ENCODE data around the gene STARD8.

Gene STARD8

DNA sequence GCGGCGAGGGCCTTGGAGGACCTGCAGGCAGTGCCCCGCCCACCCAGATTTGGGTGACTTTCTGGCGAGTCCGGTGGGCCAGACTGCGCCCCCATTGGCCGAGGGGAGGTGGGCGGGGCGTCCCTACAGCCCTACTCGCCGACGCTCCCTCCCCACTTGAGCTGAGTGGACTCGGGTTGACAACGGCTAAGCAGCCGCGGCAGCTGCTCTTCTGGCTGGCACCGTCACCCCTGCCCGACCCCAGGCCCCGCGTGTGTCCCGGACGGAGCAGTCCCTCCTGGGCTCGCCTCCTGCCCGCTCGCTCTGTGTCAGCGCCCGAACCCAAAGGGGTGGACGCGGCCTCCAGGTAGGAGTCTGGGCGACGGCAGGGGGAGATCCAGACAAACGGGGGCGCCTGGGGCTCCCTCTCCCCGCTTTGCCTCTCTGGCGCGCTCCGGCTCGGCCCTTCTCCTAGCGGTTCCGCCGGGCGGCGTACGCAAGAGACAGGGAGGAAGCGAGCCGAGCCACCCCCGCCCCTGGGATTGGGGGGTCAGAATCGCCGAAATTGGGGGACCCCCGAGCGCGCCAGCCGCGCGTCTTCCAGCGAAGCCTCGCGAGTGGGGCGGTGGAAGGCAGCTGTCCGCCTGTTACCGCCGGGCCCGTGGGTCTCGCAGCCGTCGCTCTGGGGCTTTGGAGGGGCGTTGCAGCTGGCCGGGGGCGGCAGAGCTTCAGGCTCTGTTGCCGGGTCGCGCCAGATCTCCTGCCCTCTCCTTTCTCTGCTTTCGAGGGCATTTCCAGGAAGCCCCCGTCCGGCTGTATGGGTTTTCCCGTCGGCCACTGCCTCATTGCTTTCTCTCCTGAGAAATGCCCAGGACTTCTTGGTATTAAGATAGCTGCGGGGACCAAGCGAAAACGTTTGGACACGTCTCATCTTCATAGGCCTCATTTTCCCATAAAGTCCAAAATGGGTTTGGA is 46.3 kb downstream of the STARD8 start:
- peak; percentile 54 for DNase-seq

DNA sequence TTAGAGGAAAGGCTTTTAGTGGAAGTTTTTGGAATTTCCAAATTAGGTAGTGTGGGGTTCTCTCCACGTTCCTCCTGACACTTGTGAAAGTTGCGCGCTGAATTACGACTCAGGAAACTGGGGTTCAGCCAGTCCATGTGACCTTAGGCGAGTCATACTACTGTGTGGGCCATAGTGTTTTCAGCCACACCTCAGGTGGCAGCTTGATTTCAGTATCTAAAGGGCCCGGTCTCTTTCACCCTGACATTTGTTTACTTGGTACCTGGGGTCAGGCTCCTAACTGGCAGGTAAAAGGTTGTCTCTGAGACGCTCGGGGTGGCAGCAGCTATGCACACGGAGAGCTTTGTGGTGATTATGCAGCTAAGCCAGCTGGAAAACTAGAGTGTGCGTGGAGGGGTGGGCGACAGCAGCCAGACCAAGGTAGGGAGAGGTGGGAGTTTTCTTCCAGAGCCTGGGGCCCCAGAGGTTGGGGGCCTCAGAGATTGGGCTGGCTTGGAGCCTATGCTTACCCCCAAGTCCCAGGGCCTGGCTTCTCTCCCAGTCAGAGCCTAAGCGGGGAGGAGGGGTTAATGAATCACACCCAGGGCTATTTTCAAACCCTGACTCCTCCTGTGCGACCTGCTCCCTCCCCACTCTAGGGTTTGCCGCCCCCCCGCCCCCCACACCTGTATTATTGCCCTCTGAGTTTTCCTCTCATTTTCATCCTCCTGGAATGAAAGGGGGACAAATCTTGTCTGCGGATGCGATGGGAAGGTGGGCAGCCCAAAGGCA is 47.2 kb downstream of the STARD8 start:
- DNase-seq = no peak

DNA sequence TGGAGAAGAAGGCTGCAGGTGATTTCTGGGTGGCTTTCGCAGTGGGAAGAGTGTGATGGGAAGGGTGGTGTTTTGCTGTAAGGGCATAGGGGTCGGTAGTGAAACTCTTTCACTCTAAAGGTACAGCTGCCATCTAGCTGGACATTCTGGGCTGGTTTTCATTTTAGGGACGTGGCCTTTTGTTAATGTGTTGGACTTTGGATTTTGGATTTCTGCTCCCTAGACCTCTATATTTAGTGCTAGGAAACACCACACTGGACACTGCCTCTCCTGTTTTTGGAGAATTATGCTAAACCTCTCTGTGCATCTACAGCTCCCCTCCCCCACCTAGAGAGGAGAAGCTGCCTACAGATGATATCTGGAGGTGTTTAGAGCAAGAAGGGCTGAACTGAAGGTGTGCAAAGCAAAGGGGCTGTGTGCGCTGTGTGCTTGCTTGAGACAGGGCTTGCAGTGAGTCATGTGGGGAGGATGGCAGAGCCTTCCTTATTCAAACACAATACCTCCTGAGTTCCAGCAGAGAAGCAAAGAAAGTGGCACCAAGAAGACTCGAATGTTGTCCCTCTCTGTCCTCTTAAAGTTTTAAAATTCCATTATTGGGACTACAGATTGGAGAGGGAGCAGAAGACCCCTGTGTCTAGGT is 47.9 kb downstream of the STARD8 start:
- DNase-seq = no peak

DNA sequence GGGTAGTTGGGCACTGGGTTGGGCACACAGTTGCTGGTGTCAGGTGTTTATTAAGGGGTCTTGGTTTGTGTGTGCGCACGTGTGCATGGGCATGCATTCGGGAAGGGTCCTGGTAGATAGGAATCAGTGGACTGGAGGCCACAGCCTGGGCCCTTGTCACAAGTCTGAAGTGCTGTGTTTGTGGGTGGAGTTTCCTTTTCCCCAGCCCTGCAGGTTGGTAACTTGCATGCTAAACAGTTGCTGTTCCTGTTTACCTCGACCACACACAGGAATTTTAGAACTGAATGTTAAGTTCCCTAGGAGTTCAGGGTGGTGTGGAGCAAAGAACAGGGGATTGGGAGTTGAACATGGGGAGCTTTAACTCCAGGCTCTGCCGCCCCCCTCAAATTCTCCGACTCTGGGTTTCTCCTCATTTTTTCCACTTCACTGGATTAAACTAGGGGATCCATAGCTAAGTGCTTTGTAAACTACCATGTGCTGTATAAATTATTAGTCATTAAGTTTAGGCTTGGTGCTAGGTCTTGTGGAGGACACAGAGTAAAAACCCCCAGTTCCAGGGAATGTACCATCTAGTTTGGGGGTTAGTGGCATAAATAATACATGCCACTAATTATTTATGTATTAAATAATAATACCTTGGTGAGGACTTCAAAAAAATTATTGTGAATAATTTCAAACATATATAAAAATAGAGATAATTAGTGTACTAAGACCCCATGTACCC is 49.0 kb downstream of the STARD8 start:
- DNase-seq = no peak

DNA sequence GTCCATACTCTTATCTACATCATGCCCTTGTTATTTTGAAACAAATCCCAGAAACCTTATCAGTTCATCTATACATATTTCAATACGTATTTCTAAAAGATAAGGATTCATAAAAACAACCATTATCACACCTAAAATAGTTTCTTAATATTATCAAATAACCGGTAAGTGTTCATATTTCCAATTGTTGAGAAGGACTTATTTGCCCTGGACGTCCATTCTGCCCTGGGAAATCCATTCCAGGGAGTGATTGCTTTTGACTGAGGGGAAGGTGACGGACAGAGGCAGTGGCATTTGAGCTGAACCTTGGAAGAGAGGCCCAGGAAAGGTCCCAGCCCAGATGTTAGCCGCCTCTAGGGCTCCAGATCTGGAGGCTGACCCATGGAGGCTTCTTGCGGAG is 49.6 kb downstream of the STARD8 start:
- no peak for DNase-seq

DNA sequence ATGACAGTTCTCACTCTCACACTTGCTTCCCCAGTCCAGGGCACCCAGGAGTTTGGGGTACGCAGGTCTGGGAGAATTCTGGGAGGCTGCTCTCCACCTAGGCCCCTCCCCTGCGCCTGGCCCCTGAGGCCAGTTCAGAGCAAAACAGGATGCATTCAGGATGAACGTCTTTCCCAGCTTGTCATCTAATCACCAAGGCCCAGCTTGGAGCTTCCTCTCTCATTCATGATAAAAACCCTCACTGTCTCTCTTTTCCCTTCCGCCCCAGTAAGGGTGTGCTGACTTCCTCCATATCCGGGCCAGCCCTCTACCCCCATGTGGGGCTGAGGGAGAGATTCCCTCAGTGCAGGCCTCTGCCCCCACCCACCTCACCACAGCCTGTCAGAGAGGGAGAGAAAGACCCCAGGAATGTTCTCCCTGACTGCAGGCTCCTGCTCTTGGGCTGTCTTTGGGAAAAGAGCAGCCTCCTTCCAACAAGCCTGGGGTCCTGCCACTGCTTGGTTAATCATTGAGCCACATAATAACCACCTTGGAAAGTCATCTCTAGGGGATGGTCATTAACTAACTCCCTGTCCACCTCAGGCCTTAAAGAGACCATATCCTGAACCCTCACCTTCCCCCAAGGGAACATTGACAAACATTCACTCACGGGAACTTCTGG is 50.1 kb downstream of the STARD8 start:
- no peak for DNase-seq

DNA sequence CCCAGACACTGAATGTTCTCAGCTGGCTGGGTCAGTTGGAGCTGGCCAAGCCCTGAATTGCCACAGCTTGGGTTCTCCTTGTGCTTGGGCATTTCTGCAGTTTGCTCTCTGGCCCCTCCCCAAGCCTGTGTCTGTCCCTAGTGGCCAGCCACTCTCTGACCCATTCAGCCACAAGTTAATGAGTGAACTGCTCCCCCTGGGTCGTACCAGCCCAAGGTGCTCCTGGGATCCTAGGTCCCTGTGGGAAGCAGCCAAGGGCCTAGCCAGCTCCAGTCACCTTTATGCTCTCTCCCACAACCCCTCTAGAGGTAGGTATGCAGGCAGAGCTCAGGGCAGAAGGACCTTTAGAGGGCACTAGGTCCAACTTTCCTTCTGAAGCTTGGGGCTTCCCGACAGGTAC is 51.5 kb downstream of the STARD8 start:
- no peak for DNase-seq

DNA sequence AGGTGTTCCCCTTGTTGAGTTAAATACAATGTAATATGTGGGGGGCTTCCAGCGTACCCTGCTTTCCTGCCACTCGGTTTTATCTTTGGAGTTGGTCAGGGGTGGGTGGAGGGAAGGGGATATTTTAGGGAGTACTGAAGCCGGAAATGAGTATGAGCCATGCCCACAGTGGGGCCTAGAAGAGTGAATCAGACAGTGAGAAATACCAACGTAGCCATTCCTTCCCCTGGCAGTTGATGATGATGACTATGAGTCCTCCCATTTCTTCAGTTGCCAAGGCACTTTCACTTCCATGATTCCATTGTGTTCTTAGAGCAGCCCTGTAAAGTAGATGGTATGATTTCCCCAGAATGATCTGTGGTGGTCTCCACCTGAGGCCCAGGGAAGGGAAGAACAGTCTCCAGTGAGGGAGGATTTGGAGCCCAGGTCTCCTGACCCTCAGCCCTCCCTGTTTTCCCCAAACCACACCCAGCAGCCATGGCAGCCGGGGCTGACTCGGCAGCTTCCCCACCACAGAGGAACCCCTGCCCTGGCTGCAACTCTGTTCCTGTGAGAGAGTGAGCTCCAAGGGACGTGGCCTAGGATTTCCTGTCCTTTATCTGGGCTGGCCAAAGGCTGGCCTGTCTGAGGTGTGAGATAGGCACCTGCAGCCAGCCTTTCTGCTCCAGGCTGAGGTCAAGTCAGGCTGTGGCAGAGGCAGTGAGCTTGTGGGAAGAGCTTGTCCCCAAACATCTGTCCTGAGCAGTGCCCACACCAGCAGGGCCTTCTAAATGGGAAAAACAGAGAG is 52.7 kb downstream of the STARD8 start:
- DNase-seq = peak; percentile 46

DNA sequence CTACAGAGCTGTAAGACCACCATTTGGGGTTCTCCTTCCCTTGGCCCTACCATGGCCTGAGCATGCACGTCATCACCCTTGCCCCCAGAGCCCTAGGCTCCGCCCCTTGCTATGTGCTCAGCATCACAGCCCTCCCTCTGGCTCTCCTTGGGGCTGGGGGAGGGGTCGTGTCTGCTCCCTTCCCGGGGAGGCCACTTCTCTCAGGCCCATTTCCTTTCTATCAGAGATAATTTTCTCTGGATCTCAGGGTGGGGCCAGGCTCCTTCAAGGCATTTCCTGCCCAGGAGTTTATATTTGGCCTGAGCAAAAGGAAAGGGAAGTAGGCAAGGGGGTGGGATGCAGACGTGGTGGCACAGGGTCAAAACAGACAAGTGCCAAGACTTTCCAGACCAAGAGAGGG is 55.9 kb downstream of the STARD8 start:
- no peak for DNase-seq

DNA sequence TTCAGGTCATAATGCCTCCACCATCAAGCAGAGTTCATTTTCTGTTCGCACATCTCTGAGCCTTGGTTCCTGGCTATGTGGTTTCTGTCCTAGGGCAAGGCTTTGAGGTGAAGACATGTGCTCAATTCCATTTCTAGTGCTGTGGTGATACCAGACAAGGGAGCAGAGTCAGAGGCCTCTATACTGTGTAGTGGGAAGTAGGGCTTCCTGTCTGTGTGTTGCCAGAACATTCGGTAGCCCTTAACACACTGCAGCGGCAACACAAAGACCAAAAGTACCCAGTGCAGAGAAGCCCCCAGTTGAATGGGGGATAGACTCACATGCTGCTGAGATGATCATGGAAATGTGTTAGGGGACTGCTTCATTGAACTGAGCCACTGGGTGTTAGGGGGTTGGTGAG is 56.4 kb downstream of the STARD8 start:
- no peak for DNase-seq

DNA sequence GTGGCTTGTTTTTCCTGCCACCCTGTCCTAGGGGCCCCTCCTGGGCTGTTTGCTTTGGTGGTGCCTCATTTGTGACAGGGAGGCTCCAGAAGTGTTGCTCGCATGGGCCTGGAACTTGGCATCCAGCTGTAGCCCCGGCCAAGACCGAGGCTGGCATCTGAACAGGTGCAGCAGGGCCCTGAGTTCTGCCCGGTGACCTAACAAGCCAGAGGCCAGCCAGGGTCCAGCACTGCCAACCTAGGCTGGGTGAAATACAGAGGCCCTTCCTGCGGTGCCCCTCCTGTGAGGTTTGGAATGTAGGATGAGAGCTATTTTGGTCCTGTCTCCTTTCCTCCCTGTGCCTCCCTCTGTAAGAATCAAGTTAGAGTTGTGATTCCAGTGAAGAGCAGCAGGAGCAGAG is 58.5 kb downstream of the STARD8 start:
- no peak for DNase-seq

DNA sequence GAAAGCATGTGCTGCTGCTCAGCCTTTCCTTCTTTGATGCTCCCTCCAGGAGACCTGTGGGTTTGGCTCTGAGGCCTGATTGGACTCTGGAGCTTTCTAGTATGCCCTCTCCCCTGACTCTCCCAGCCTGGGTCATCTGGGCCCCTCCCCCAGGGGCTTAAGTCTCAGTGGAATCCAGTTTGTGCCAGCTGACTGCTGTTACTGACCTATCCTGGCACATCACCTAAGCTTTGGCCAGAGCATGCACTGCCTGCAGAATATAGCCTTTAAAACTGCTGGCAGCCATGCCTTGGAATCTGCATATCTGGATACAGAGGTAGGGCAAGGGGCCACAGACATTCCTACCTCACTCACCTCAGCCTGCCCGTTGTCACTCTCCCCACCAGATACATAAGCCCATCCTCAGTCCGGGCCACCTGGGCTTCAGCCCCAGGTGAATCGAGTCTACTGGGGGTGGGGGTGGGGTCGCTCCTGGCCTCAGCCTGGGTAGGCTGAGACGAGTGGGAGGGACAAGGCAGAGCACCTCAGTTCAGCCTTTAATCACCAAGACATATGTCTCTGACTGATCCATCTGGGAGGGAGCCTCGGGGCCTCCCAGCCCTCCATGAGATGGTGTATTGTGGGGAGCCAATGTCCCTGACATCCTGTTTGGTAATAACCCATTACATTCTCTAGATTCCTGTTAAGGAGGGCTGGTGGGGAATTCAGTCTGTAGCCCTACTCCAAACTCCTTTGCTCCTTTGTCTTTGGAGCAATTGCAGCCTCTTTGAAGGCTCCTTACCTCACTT is 61.2 kb downstream of the STARD8 start:
- DNase-seq = no peak

DNA sequence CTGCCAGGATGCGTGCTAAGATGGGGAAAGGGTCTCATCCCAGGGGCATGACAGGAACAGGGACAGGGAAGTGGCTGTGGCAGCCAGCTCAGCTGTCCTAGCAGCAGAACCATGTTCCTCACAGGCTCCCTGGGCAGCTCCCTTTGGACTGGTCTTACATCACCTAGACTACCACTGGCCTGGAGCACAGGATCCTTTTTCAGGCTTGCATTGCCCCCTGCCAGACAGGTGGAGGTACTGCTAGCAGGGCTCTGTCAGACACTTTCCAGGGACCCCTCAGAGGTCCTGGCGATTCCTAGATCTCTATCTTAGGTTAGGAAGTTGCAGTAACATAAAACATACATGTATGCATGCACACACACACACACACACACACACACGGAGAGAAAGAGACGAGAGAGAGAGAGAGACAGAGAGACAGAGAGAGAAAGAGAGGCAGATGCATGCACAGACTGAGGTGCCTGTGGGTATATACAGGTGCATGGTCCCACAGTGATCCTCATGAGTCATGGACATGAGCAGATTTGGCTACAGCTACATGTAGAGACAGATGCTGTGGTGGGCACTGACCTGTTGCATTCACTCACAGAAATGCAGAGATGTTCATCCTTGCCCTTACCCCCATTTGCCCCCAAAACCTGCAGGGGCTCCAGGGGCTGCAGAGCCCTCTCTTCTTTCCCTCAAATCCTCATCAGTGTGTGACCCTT is 63.6 kb downstream of the STARD8 start:
- peak; percentile 34 for DNase-seq

DNA sequence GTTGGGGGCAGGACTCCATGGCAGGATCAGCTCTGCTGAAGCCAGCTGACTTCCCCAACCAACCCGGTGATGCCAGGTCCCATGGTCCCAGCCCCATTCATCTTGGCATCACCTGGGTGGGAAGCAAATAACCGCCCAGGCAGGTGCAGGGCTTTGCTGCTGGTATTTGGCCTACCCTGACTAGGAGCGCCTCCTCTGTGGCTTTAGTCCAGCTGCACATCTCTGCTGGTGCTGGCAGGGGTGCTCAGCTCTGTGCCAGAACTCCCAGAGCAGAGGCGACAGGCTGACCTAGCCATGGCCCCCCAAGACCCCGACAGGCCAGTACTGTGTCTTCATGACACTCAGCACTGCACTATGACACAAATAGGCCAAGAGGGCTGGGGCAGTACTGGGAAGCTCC is 64.4 kb downstream of the STARD8 start:
- no peak for DNase-seq

DNA sequence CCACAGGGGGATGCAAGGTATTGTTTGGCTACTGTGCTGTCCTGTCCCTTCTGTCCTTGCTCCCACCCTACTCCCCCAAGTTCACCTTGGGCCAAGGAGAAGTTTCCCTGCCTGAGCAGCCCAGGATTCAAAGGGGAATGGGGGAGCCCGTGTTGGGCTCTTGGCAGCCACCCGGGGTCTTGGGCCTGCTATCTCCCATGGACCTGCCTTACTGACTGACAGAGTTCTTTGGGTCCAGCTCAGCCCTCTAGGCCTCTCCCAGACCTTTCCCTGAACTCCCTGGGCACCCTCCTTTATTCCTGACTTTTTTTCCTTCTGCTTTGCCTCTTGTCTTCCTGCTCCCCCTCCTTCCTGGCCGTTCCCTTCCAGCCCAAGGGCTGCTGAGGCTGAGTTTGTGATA is 67.4 kb downstream of the STARD8 start:
- no peak for DNase-seq

DNA sequence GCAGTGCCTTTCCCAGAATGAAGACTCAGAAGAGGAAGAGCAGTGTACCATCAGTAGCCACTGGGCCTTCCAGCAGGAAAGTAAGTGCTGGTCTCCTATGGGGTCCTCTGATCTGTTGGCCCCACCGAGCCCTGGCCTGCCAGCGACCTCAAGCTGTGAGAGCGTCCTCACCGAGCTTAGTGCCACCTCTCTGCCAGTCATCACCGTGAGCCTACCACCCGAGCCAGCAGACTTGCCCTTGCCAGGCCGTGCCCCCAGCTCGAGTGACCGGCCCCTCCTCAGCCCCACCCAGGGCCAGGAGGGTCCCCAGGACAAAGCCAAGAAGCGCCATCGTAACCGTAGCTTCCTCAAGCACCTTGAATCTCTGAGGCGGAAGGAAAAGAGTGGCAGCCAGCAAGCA is 69.7 kb downstream of the STARD8 start:
- no peak for DNase-seq

DNA sequence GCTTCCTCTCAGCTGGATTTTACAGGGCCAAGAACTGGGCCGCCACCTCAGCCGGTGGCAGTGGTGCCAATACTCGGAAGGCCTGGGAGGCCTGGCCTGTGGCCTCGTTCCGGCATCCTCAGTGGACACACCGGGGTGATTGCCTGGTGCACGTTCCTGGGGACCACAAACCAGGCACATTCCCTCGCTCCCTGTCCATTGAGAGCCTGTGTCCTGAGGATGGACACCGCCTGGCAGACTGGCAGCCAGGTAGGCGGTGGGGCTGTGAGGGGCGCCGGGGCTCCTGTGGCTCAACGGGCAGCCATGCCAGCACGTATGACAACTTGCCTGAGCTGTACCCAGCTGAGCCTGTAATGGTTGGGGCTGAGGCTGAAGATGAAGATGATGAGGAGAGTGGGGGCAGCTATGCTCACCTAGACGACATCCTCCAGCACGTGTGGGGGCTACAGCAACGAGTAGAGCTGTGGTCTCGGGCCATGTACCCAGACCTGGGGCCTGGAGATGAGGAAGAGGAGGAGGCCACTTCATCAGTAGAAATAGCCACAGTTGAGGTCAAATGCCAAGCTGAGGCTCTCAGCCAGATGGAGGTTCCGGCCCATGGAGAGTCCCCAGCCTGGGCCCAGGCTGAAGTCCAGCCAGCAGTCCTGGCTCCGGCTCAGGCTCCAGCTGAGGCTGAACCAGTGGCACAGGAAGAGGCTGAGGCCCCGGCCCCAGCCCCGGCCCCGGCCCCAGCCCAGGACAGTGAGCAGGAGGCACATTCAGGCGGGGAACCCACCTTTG is 70.4 kb downstream of the STARD8 start:
- no peak for DNase-seq

DNA sequence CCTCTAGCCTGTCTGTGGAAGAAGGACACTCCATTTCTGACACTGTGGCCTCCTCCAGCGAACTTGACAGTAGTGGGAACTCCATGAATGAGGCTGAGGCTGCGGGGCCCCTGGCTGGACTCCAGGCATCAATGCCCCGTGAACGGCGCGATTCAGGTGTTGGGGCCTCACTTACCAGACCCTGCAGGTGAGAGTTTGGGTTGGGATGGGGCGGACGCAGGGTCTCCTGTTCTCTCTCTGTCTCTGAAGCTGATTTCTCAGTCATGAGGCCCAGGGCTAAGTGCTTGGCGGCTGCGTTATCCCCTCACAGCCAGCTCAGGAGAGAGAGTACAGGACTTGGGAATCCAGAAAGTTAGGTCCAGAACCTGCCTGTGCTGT is 71.0 kb downstream of the STARD8 start:
- DNase-seq = no peak
